ENCODE measurements around the gene PCARE.

The PCARE gene

GRCh38 chr2:29032189-29032588 lies 42.1 kb downstream of the PCARE start:
- DNase-seq, result no peak

DNA sequence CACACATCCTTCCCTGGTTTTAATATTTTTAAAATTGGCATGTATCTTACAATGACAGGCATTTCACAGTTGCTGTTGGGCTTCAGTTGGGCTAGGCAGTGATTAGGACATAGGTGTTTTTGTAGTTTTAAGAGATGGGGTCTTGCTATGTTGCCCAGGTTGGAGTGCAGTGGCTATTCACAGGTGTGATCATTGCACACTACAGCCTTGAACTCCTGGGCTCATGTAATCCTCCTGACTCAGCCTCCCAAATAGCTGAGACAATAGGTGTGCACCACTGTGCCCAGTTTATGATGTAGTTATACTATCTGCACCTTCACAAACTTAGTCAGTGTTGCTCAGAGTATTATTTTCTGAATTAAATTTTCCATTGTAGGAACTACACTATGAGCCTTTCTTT lies 43.3 kb downstream of the PCARE start:
- no peak for DNase-seq

DNA sequence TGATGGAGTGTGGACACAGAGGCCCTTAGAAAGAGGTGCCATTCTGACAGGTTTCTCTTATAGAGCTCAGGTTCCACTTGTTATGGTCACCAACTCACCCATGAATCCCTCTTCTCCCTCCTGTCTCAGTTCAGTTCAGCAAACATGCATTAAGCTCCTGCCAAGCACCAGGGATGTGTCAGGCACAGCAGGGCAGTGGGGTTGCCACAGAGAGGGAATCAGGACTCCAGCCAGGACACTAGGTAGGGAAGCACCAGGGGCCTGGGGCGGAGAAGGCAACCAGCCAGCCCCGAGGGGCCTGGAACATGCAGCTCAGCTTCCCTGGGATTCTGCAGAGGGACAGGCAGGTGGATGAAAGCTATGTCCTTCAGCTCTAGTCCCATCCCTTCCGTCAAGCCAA lies 48.6 kb downstream of the PCARE start:
- DNase-seq, result no peak

DNA sequence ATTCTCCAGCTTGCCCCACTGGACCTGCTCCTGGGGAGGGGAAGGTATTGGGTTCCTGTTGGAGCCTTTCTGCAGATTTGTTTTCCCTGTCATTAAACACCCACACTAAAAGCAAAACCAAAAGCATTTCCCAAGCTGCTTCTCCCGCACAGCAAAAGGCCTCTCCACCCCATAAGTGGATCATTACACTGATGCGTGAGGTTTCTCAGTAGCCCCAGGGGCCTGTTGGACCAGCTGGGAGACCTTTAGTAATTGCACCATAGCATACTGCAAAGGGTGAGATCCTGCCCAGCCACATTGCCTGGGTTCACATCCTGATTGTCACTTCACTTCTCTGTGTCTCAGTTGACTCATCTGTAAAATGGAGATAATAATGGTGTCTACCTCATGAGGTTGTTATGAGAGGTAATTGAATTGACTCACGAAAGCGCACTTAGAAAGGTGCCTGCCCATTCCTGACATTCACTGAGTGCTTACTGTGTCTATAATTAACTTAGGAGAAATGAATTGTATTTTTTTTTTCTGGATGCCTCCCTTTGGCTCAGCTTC lies 49.4 kb downstream of the PCARE start:
- no peak for DNase-seq

- no peak for DNase-seq
Measured at GRCh38 chr2:29023188-29023587, 51.1 kb downstream of the PCARE start.

DNA sequence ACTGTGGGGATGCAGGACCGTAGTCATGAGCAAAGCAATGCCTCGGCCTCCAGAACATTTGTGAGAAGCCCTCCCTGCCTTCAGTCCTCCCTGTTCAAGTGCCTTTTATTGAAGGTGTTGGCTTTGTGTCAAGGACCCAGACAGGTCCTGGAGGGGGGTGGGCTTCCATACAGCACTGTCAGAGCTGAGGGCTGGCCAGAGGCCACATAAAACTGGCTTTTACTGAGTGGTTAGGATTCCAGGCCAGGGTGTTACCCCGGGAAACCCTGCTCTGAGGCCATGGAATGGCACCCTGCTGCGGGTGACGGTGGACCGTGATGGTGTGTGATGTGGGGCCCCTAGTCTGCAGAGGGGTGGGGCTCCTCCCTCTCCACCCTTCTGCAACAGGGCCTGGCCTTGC lies 51.6 kb downstream of the PCARE start:
- no peak for DNase-seq

- DNase-seq, result no peak
Measured at GRCh38 chr2:29021886-29022285, 52.4 kb downstream of the PCARE start.

DNA sequence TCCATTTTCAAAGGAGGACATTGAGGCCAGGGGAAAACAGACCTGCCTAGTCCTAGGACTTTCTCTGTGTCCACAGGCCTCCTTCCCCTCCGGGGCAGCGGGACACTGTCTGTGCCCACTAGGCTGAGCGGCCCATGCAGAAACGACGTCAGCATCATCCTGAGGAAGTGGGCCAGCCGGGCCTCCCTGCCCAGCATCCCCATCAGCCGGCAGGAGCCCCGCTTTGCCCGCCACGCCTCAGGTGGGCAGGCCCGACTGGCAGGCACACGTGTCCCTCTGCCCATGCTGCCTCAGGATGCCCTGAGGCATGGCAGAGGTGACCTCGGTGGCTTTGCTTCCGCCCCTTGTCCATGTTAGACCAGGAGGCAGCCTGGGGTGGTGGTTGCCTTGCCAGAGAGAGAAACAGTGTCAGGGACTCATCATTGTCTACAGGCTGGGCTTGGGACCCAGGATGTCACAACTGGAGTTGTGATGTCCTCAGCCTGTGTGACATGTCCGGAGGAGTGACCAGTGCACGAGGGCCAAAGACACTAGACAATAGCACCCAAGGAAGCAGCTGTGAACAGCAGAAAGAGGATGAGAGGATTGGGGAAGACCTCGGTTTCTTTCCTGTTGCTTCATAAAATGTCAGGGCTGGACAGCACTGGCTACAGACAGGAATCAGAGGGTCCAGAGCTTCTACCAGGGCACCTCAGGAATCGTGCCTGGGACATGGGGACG lies 56.4 kb downstream of the PCARE start:
- DNase-seq, result no peak

DNA sequence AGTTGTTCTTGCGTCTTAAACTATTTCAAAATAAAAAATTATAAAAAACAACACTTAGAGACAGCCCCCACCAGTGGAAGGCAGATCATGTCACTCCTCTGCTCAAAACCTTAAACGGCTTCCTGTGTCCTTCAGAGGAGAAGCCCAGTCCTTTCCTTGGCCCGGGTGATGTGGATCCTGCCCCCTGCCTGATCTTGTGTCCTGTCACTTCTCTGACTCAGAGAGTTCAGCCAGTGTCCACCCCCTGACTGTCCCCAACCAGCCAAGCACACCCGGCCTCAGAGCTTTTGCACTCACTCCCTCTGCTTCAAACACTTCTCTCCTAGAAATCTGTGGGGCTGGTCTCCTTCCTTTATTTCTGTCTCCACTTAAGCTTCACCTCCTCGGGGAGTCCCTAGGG lies 57.8 kb downstream of the PCARE start:
- DNase-seq, result no peak

DNA sequence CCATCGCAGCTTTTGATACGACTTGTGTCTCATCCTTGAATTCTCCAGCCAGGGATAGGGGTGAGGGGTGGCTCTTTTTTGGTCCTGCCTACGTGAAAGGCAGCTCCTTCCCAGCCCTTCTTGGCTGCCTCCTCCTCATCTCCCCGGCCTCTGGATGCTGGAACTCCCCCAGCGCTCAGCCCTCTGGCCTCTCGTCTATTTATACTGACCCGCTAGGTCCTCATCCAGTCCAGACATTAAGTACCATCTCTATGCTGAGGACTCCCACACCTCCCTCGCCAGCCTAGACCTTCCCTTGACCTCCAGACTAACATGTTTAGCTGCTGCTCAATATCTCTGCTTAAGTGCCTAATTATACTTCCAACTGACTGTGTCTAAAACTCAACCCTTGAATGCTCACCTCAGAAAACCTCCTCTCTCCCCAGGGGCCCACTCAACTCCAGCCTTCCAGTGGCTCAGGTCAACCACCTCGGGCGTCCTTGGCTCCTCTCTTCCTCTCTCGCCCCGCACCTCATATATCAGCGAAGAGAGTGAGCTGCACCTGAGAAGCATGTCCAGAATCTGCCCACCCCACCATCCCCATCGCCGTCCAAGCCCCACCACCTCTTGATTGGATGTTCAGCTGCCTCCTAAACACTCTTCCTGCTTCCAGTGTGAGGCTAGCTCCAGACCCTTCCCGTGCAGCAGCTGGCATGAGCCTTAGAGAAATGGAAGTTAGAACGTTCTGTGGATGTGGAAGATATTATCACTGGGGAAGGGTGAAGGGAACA lies 58.4 kb downstream of the PCARE start:
- DNase-seq, result no peak

GRCh38 chr2:29014811-29015421 lies 59.4 kb downstream of the PCARE start:
- no peak for DNase-seq

DNA sequence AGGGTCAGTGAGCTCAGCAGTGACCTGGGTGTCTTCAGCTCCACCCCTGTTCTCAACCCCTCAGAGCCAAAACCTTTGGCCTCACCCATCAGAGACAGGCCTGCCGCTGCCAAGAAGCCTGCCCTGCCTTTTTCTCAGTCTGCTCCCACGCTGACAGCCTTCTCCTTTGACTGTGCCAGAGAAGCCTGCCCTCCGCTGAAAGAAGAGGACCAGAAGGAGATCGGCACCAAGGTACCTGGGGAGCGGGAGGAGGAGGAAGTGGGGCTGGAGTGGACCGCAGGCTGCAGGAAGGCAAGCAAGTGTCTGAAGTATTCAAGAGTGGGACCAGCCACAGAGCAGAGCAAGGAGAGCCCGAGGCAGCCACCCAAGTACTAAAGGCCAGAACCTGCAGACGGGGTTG lies 60.0 kb downstream of the PCARE start:
- no peak for DNase-seq

DNA sequence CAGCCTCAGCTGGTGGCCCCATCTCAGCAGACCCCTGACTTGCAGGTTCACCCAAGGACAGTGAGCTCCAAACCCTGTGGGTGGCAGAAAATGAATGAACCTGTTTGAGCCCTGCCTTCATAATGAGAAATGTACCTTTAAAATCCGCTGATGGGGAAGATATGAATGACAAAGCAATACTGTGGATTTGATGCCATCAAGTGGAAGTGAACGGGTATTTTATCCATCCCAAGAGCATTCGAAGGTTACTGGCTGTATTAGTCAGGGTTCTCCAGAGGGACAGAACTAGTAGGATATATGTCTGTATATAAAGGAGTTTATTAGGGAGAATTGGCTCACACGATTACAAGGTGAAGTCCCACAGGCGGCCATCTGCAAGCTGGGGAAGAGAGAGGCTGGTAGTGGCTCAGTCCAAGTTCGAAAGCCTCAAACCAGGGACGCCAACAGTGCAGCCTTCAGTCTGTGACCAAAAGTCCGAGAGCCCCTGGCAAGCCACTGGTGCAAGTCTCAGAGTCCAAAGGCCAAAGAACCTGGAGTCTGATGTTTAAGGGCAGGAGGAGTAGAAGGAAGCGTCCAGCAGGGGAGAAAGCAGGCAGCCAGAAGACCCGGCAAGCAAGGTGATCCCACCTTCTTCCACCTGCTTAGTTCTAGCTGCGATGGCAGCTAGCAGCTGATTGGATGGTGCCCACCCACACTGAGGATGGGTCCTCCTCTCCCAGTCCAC lies 61.1 kb downstream of the PCARE start:
- no peak for DNase-seq

DNA sequence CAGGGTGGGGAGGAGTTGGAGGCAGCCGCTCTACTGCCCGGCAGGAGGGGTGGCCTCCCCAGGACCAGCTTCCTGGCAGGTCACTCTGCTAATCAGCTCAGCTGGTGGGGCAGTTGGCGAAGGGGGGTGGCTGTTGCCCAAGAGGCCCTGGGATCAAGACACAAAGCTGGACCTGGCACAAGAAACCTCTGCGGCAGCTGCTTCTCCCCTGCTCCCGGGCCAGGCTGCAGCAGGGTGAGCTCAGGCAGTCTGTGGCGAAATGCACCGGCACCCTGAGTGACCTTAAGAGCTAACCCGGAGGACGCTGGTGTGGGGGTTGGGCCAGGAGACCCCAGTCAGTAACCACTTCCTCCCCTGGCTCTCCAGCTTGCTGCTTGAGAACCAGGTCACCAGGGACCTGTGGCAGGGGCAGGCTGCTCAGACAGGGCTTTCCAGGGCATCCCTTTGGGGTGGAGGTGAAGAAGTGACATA lies 62.1 kb downstream of the PCARE start:
- peak; percentile 33 for DNase-seq

Measured in retina (tissue), 1 donor.